Fibroblast of skin of back (primary cell): Measurements from ENCODE around the gene OTOF.
"Not testable (repeated sequence)": the region's sequence is repeated elsewhere in the genome, so short reads cannot be mapped to it uniquely, and the experiment has no call there.

Source experiments
- DNase-seq: peaks from one replicate; pipeline ENCODE4 v3.0.0-alpha.2; 2013

Gene OTOF

GRCh38 chr2:26479789-26480565 is 2.1 kb upstream of the OTOF start:
- DNase-seq: no peak

GRCh38 chr2:26479131-26479788 is 1.3 kb upstream of the OTOF start:
- no peak for DNase-seq

GRCh38 chr2:26478366-26478765 is 442 bp upstream of the OTOF start:
- DNase-seq: no peak

GRCh38 chr2:26477126-26477910 is 606 bp downstream of the OTOF start:
- no peak for DNase-seq

- DNase-seq: no peak
Observed at GRCh38 chr2:26475832-26476501, 2.0 kb downstream of the OTOF start.

- DNase-seq: no peak
Observed at GRCh38 chr2:26475037-26475436, 2.9 kb downstream of the OTOF start.

GRCh38 chr2:26474261-26474785 is 3.6 kb downstream of the OTOF start:
- DNase-seq: no peak

GRCh38 chr2:26473796-26474195 is 4.1 kb downstream of the OTOF start:
- no peak for DNase-seq

- DNase-seq: no peak
Observed at GRCh38 chr2:26472821-26473655, 4.9 kb downstream of the OTOF start.

- DNase-seq: no peak
Observed at GRCh38 chr2:26471766-26472706, 5.9 kb downstream of the OTOF start.

- no peak for DNase-seq
Observed at GRCh38 chr2:26471289-26471688, 6.6 kb downstream of the OTOF start.

GRCh38 chr2:26470601-26471260 is 7.2 kb downstream of the OTOF start:
- no peak for DNase-seq

GRCh38 chr2:26469955-26470354 is 8.0 kb downstream of the OTOF start:
- DNase-seq: no peak

- DNase-seq: peak; percentile 25
Observed at GRCh38 chr2:26469092-26469710, 8.7 kb downstream of the OTOF start.

- not testable (repeated sequence) for DNase-seq
Observed at GRCh38 chr2:26468544-26468943, 9.4 kb downstream of the OTOF start.

GRCh38 chr2:26466662-26467310 is 11.1 kb downstream of the OTOF start:
- no peak for DNase-seq

GRCh38 chr2:26465981-26466471 is 11.9 kb downstream of the OTOF start:
- no peak for DNase-seq

GRCh38 chr2:26465266-26465925 is 12.5 kb downstream of the OTOF start:
- DNase-seq: no peak
